Ureter (tissue), 1 donor: ENCODE data around the gene THAP4. TPM values are rescaled to one million over a fixed set of nuclear protein-coding genes. Genes with fewer than 3 reads are reported as not detected.
"Not testable (repeated sequence)": the region's sequence is repeated elsewhere in the genome, so short reads cannot be mapped to it uniquely, and the experiment has no call there.

Experiments used
- DNase-seq: peaks from one replicate; pipeline ENCODE4 v3.0.0-alpha.2; 2020; ENCODE audit warnings: low spot score
- total RNA-seq: library from RNA; stranded (reverse); gene quantifications from one replicate; pipeline ENCODE4 v1.2.4, GENCODE V29; 2023
- donor health status: DM: yes; HTN: yes; CAD: no.

Gene THAP4
- total RNA-seq, 1 donor from 2014 or later = 41.9 TPM

GRCh38 chr2:241584436-241584835 is 52.5 kb downstream of the THAP4 start:
- no peak for DNase-seq

- no peak for DNase-seq
Measured at GRCh38 chr2:241582806-241583205, 54.2 kb downstream of the THAP4 start.

GRCh38 chr2:241582328-241582727 is 54.6 kb downstream of the THAP4 start:
- DNase-seq = no peak

GRCh38 chr2:241579281-241579680 is 57.7 kb downstream of the THAP4 start:
- DNase-seq = no peak

- no peak for DNase-seq
Measured at GRCh38 chr2:241577413-241578122, 59.4 kb downstream of the THAP4 start.

- no peak for DNase-seq
Measured at GRCh38 chr2:241576293-241576654, 60.7 kb downstream of the THAP4 start.

- no peak for DNase-seq
Measured at GRCh38 chr2:241575624-241576292, 61.2 kb downstream of the THAP4 start.

GRCh38 chr2:241574911-241575623 is 61.9 kb downstream of the THAP4 start:
- no peak for DNase-seq

- no peak for DNase-seq
Measured at GRCh38 chr2:241573741-241574140, 63.2 kb downstream of the THAP4 start.

- DNase-seq = not testable (repeated sequence)
Measured at GRCh38 chr2:241572915-241573651, 63.9 kb downstream of the THAP4 start.

GRCh38 chr2:241571821-241572620 is 64.9 kb downstream of the THAP4 start:
- DNase-seq = no peak

GRCh38 chr2:241570961-241571581 is 65.9 kb downstream of the THAP4 start:
- DNase-seq = no peak

- no peak for DNase-seq
Measured at GRCh38 chr2:241569831-241570281, 67.1 kb downstream of the THAP4 start.

- DNase-seq = no peak
Measured at GRCh38 chr2:241568726-241569125, 68.2 kb downstream of the THAP4 start.

GRCh38 chr2:241567776-241568175 is 69.2 kb downstream of the THAP4 start:
- DNase-seq = no peak

- not testable (repeated sequence) for DNase-seq
Measured at GRCh38 chr2:241567266-241567665, 69.7 kb downstream of the THAP4 start.

GRCh38 chr2:241566468-241566867 is 70.5 kb downstream of the THAP4 start:
- no peak for DNase-seq

GRCh38 chr2:241566021-241566420 is 70.9 kb downstream of the THAP4 start:
- not testable (repeated sequence) for DNase-seq

GRCh38 chr2:241565411-241565810 is 71.5 kb downstream of the THAP4 start:
- DNase-seq = no peak

GRCh38 chr2:241564596-241565410 is 72.2 kb downstream of the THAP4 start:
- DNase-seq = no peak
